ENCODE measurements around the gene NUP188. TPM values are rescaled to one million over a fixed set of nuclear protein-coding genes. Genes with fewer than 3 reads are reported as not detected.

NUP188 gene
- total and polyA plus RNA-seq, 4 donors, result 6.9 to 34.7 (median 19.2) TPM

DNA sequence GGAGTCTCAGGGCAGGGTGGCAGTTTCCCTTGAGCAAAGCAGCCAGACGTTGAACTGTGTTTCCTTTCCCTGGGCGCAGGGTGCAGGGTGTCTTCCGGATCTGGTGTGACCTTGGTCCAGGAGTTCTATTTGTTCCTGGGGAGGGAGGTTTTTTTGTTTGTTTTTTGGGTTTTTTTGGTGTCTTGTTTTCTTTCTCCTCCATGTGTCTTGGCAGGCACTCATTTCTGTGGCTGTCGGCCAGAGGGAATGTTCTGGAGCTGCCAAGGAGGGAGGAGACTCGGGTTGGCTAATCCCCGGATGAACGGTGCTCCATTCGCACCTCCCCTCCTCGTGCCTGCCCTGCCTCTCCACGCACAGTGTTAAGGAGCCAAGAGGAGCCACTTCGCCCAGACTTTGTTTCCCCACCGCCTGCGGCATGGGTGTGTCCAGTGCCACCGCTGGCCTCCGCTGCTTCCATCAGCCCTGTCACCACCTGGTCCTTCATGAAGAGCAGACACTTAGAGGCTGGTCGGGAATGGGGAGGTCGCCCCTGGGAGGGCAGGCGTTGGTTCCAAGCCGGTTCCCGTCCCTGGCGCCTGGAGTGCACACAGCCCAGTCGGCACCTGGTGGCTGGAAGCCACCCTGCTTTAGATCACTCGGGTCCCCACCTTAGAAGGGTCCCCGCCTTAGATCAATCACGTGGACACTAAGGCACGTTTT is 30.2 kb upstream of the NUP188 start:
- no peaks in the 10 kb centered on the region for H3K27me3 ChIP-seq (ENCODE audit: control insufficient read depth in 4 of 4, insufficient read depth in 4 of 4, low read length in 3 of 4)
- TF ChIP-seq SP1 (IDR thresholded peaks at IDR 0.05), result peak; percentile 84
- TF ChIP-seq, protein P1, sequence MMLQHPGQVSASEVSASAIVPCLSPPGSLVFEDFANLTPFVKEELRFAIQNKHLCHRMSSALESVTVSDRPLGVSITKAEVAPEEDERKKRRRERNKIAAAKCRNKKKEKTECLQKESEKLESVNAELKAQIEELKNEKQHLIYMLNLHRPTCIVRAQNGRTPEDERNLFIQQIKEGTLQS (IDR thresholded peaks at IDR 0.05), result no peak
- TF ChIP-seq EGR1 (IDR thresholded peaks at IDR 0.05; ENCODE audit: low read depth in 2 of 2), result peak in 1 of 2 donors; percentile 70
- peak; percentile 71 for TF ChIP-seq FOXA2 (IDR thresholded peaks at IDR 0.05)
- TF ChIP-seq GABPA (IDR thresholded peaks at IDR 0.05 in 1 of 2, conservative IDR thresholded peaks at IDR 0.05 in 1 of 2), result peak in 1 of 2 donors; percentile 76
- TF ChIP-seq NR2F2 (IDR thresholded peaks at IDR 0.05), result peak; percentile 97
- TF ChIP-seq RAD21 (IDR thresholded peaks at IDR 0.05), result peak; percentile 52 to 61
- TF ChIP-seq HNF4A (conservative IDR thresholded peaks at IDR 0.05), result peak; percentile 90
- peak; percentile 74 for TF ChIP-seq HNF4G (IDR thresholded peaks at IDR 0.05)
- TF ChIP-seq, protein P2, sequence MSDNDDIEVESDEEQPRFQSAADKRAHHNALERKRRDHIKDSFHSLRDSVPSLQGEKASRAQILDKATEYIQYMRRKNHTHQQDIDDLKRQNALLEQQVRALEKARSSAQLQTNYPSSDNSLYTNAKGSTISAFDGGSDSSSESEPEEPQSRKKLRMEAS (IDR thresholded peaks at IDR 0.05), result peak; percentile 100
- TF ChIP-seq, protein P3, sequence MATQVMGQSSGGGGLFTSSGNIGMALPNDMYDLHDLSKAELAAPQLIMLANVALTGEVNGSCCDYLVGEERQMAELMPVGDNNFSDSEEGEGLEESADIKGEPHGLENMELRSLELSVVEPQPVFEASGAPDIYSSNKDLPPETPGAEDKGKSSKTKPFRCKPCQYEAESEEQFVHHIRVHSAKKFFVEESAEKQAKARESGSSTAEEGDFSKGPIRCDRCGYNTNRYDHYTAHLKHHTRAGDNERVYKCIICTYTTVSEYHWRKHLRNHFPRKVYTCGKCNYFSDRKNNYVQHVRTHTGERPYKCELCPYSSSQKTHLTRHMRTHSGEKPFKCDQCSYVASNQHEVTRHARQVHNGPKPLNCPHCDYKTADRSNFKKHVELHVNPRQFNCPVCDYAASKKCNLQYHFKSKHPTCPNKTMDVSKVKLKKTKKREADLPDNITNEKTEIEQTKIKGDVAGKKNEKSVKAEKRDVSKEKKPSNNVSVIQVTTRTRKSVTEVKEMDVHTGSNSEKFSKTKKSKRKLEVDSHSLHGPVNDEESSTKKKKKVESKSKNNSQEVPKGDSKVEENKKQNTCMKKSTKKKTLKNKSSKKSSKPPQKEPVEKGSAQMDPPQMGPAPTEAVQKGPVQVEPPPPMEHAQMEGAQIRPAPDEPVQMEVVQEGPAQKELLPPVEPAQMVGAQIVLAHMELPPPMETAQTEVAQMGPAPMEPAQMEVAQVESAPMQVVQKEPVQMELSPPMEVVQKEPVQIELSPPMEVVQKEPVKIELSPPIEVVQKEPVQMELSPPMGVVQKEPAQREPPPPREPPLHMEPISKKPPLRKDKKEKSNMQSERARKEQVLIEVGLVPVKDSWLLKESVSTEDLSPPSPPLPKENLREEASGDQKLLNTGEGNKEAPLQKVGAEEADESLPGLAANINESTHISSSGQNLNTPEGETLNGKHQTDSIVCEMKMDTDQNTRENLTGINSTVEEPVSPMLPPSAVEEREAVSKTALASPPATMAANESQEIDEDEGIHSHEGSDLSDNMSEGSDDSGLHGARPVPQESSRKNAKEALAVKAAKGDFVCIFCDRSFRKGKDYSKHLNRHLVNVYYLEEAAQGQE (IDR thresholded peaks at IDR 0.05), result peak; percentile 87
- TF ChIP-seq JUND (IDR thresholded peaks at IDR 0.05), result peak; percentile 42 to 66
- TF ChIP-seq, protein P4, sequence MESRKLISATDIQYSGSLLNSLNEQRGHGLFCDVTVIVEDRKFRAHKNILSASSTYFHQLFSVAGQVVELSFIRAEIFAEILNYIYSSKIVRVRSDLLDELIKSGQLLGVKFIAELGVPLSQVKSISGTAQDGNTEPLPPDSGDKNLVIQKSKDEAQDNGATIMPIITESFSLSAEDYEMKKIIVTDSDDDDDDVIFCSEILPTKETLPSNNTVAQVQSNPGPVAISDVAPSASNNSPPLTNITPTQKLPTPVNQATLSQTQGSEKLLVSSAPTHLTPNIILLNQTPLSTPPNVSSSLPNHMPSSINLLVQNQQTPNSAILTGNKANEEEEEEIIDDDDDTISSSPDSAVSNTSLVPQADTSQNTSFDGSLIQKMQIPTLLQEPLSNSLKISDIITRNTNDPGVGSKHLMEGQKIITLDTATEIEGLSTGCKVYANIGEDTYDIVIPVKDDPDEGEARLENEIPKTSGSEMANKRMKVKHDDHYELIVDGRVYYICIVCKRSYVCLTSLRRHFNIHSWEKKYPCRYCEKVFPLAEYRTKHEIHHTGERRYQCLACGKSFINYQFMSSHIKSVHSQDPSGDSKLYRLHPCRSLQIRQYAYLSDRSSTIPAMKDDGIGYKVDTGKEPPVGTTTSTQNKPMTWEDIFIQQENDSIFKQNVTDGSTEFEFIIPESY (IDR thresholded peaks at IDR 0.05), result no peak
- peak; percentile 79 for TF ChIP-seq TAF1 (conservative IDR thresholded peaks at IDR 0.05)
- peak; percentile 87 to 90 for TF ChIP-seq RXRA (IDR thresholded peaks at IDR 0.05)
- peak; percentile 91 for TF ChIP-seq YY1 (IDR thresholded peaks at IDR 0.05)
- TF ChIP-seq FOXA1 (IDR thresholded peaks at IDR 0.05), result no peak
- TF ChIP-seq, protein P5, sequence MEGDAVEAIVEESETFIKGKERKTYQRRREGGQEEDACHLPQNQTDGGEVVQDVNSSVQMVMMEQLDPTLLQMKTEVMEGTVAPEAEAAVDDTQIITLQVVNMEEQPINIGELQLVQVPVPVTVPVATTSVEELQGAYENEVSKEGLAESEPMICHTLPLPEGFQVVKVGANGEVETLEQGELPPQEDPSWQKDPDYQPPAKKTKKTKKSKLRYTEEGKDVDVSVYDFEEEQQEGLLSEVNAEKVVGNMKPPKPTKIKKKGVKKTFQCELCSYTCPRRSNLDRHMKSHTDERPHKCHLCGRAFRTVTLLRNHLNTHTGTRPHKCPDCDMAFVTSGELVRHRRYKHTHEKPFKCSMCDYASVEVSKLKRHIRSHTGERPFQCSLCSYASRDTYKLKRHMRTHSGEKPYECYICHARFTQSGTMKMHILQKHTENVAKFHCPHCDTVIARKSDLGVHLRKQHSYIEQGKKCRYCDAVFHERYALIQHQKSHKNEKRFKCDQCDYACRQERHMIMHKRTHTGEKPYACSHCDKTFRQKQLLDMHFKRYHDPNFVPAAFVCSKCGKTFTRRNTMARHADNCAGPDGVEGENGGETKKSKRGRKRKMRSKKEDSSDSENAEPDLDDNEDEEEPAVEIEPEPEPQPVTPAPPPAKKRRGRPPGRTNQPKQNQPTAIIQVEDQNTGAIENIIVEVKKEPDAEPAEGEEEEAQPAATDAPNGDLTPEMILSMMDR (IDR thresholded peaks at IDR 0.05; ENCODE audit: low read depth, low read length, missing input control), result peak; percentile 0
- peak overlapping the region; percentile 63 to 95 (median 66) for H3K4me3 ChIP-seq (ENCODE audit: low read depth in 1 of 3, low read length in 3 of 3)
- no peak for DNase-seq (ENCODE audit: low spot score)
- peaks cover 3 to 8% (median 4%) of the 10 kb centered on the region in 4 donors for H3K36me3 ChIP-seq (ENCODE audit: control insufficient read depth in 4 of 4, insufficient read depth in 3 of 4, low read depth in 1 of 4, low read length in 3 of 4)
- peak overlapping the region; percentile 88 to 94 for H3K9ac ChIP-seq (ENCODE audit: low read depth in 1 of 2, low read length in 2 of 2)
- peaks cover 10 to 74% (median 49%) of the 10 kb centered on the region in 4 donors for H3K4me1 ChIP-seq (ENCODE audit: control insufficient read depth in 4 of 4, insufficient read depth in 4 of 4, low read length in 3 of 4)
- WGBS, result 44% methylated on average over 26 of the region's 26 CpGs
- H3K27ac ChIP-seq (ENCODE audit: low read depth in 1 of 2, low read length in 2 of 2), result peak overlapping the region; percentile 78 to 95
- H3K9me3 ChIP-seq (ENCODE audit: control insufficient read depth in 4 of 4, low read length in 3 of 4), result no peaks in the 10 kb centered on the region

All from liver (tissue), 9 donors.